GM23248 (cell line): ENCODE measurements around the gene NEUROG1. TPM values are rescaled to one million over a fixed set of nuclear protein-coding genes. Genes with fewer than 3 reads are reported as not detected.

Source experiments
- DNase-seq: peaks from one replicate; pipeline ENCODE4 v3.0.0-alpha.2; 2015
- H2AFZ ChIP-seq: fragments of 200-600 bp; sonication (generic); 2 replicates; pipeline ENCODE4 v1.6.1; 2016; ENCODE audit warnings: antibody characterized with exemption
- H3F3A ChIP-seq: fragments of 200-600 bp; sonication (generic); 2 replicates; pipeline ENCODE4 v1.6.1; 2016; ENCODE audit warnings: mild to moderate bottlenecking, antibody characterized with exemption, mixed run types; ENCODE audit not compliant: insufficient read depth
- H3K27ac ChIP-seq: fragments of 200-600 bp; sonication (generic); 2 replicates; pipeline ENCODE4 v1.5.1; 2016; ENCODE audit warnings: mild to moderate bottlenecking
- H3K27me3 ChIP-seq: fragments of 200-600 bp; sonication (generic); replicated peaks from 2 replicates; pipeline ENCODE4 v1.6.1; 2016; ENCODE audit warnings: mild to moderate bottlenecking; ENCODE audit not compliant: insufficient read depth
- H3K36me3 ChIP-seq: fragments of 200-600 bp; sonication (generic); 2 replicates; pipeline ENCODE4 v1.6.1; 2016; ENCODE audit warnings: low read depth, mild to moderate bottlenecking
- H3K4me1 ChIP-seq: fragments of 200-600 bp; sonication (generic); 2 replicates; pipeline ENCODE4 v1.6.1; 2016; ENCODE audit warnings: mild to moderate bottlenecking; ENCODE audit not compliant: insufficient read depth
- H3K4me2 ChIP-seq: fragments of 200-600 bp; sonication (generic); one replicate; pipeline ENCODE4 v1.6.1; 2016; ENCODE audit warnings: mild to moderate bottlenecking; ENCODE audit not compliant: unreplicated experiment
- H3K4me3 ChIP-seq: fragments of 200-600 bp; sonication (generic); 2 replicates; pipeline ENCODE4 v1.5.1; 2016; ENCODE audit warnings: mild to moderate bottlenecking
- H3K79me2 ChIP-seq: fragments of 200-600 bp; sonication (generic); 2 replicates; pipeline ENCODE4 v1.6.1; 2016; ENCODE audit warnings: mild to moderate bottlenecking; ENCODE audit not compliant: insufficient read depth
- H3K9ac ChIP-seq: fragments of 200-600 bp; sonication (generic); 2 replicates; pipeline ENCODE4 v1.6.1; 2016; ENCODE audit warnings: mild to moderate bottlenecking
- H3K9me2 ChIP-seq: fragments of 200-600 bp; sonication (generic); 2 replicates; pipeline ENCODE4 v1.6.1; 2016; ENCODE audit warnings: mixed run types, mild to moderate bottlenecking, moderate library complexity; ENCODE audit not compliant: insufficient read depth
- H3K9me3 ChIP-seq: fragments of 200-600 bp; sonication (generic); one replicate; pipeline ENCODE4 v1.6.1; 2017; ENCODE audit warnings: low read depth
- H4K20me1 ChIP-seq: fragments of 200-600 bp; sonication (generic); 2 replicates; pipeline ENCODE4 v1.6.0; 2016; ENCODE audit not compliant: insufficient read depth
- EZH2 ChIP-seq: fragments of 200-600 bp; sonication (generic); IDR thresholded peaks from 2 replicates; pipeline ENCODE4 v1.6.1; 2018; ENCODE audit warnings: antibody characterized with exemption, mild to moderate bottlenecking; ENCODE audit not compliant: insufficient read depth, poor library complexity, severe bottlenecking
- EZH2phosphoT487 ChIP-seq: fragments of 200-600 bp; sonication (generic); IDR thresholded peaks from 2 replicates; pipeline ENCODE4 v1.6.1; 2018; ENCODE audit warnings: antibody characterized with exemption, moderate library complexity, mild to moderate bottlenecking, low read depth; ENCODE audit not compliant: insufficient read depth
- WGBS, 2 experiments: methylation state at CpG; one replicate each; pipeline ENCODE4 v1.1.6; 2015 to 2017; ENCODE audit warnings: low lambda C conversion rate in 2 of 2, low coverage in 1 of 2; ENCODE audit errors: missing lambda C conversion rate in 2 of 2; 5-methylcytosine and 5-hydroxymethylcytosine counted together
- in situ Hi-C: fragments of 300-500 bp; cut with MboI; formaldehyde crosslinking; loops from 2 replicates; pipeline ENCODE4 v1.15.0; 2020
- polyA plus RNA-seq: library from polyadenylated mRNA; unstranded; fragments of >200 nt; fragmentation: Nextera tagmentation; extraction: Ambion mirVana; gene quantifications from 2 replicates; pipeline ENCODE4 v1.2.1, GENCODE V29; 2016
- total RNA-seq: library from RNA; depleted of rRNA; stranded (reverse); fragments of >200 nt; shearing (Covaris generic); gene quantifications from 2 replicates; pipeline ENCODE4 v1.2.3, GENCODE V29; 2014

NEUROG1 gene
- total and polyA plus RNA-seq, 2 experiments from 2014 or later, result not detected

DNA sequence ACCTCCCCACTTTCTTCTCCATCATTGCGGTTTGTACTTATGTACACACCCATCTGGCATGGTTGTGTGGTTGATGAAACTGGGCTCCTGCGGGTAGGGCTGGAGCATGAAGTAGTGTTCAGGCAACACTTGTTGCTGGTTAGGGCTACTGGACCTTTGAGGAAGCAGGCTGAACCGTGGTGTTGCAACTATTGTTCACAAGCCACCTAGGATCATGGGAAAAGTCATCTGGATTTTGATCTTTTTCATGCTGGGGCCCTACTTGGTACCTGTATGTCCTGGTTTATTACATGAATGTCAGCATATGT is 43.5 kb downstream of the NEUROG1 start:
- Histone ChIP-seq H3K4me3 (no peak overlapping the region), H2AFZ (no peak overlapping the region), H3K4me1 (peaks cover 26% of the 10 kb centered on the region), H3K9me3 (no peaks in the 10 kb centered on the region), H3K27me3 (no peaks in the 10 kb centered on the region), H3K4me2 (no peak overlapping the region), H4K20me1 (no peaks in the 10 kb centered on the region), H3K9ac (no peak overlapping the region), H3K79me2 (no peaks in the 10 kb centered on the region), H3K9me2 (no peaks in the 10 kb centered on the region), H3F3A (peaks cover 26% of the 10 kb centered on the region), H3K36me3 (no peaks in the 10 kb centered on the region), H3K27ac (no peak overlapping the region)
- no peak for DNase-seq
- in situ Hi-C loops, result no loop called here
- TF ChIP-seq EZH2phosphoT487 (no peak), EZH2 (no peak)
- 86 to 87% methylated on average over 3 of the region's 3 CpGs for WGBS, 2 experiments

- DNase-seq, result no peak
- H3K9me3 ChIP-seq, result no peaks in the 10 kb centered on the region
- no peak overlapping the region for H3K4me3 ChIP-seq
- no peak for TF ChIP-seq EZH2phosphoT487
- TF ChIP-seq EZH2, result no peak
- no peaks in the 10 kb centered on the region for H3K9me2 ChIP-seq
- no peaks in the 10 kb centered on the region for H3K27me3 ChIP-seq
- H3K27ac ChIP-seq, result no peak overlapping the region
- H2AFZ ChIP-seq, result no peak overlapping the region
- H3K36me3 ChIP-seq, result no peaks in the 10 kb centered on the region
- no peak overlapping the region for H3K9ac ChIP-seq
- in situ Hi-C loops, result no loop called here
- 83% methylated on average over 31 to 40 of the region's 40 CpGs for WGBS, 2 experiments
- H3K4me2 ChIP-seq, result no peak overlapping the region
- no peaks in the 10 kb centered on the region for H4K20me1 ChIP-seq
- H3F3A ChIP-seq, result peaks cover 26% of the 10 kb centered on the region
- no peaks in the 10 kb centered on the region for H3K79me2 ChIP-seq
- H3K4me1 ChIP-seq, result peaks cover 26% of the 10 kb centered on the region
Observed at GRCh38 chr5:135491552-135492318, 44.0 kb downstream of the NEUROG1 start.

DNA sequence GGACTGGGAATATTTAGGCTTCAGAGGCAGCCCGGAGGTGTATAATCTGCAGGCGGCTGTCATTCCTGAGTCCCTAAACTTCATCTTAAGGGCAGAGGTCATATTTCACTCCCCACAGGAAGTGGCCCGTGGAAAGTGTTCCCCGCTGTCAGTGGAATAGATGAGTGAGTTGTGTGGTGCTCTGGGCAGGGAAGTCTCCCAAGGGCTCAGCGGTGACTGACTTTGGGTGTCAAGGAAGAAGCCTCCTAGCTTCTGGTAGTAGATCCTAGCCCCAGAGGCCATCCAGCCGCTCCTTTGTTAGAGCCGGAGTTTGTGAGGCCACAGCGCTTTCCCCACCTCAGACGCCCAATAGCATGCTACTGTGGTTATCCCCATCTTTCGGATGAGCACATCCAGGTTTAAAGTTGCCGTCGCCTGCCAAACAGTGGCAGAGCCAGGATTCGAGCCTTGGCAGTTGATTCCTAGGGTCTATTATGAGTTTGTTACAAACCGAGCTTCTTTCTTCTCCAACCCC is 44.7 kb downstream of the NEUROG1 start:
- peaks cover 26% of the 10 kb centered on the region for H3F3A ChIP-seq
- in situ Hi-C loops, result no loop called here
- no peak for TF ChIP-seq EZH2
- TF ChIP-seq EZH2phosphoT487, result no peak
- H3K27ac ChIP-seq, result no peak overlapping the region
- no peaks in the 10 kb centered on the region for H3K9me3 ChIP-seq
- H3K36me3 ChIP-seq, result no peaks in the 10 kb centered on the region
- H3K9ac ChIP-seq, result no peak overlapping the region
- no peak overlapping the region for H3K4me3 ChIP-seq
- H3K4me2 ChIP-seq, result no peak overlapping the region
- H3K79me2 ChIP-seq, result no peaks in the 10 kb centered on the region
- H3K9me2 ChIP-seq, result no peaks in the 10 kb centered on the region
- WGBS, 2 experiments, result 88 to 91% methylated on average over 14 of the region's 14 CpGs
- H2AFZ ChIP-seq, result no peak overlapping the region
- DNase-seq, result no peak
- no peaks in the 10 kb centered on the region for H3K27me3 ChIP-seq
- peaks cover 26% of the 10 kb centered on the region for H3K4me1 ChIP-seq
- H4K20me1 ChIP-seq, result no peaks in the 10 kb centered on the region

DNA sequence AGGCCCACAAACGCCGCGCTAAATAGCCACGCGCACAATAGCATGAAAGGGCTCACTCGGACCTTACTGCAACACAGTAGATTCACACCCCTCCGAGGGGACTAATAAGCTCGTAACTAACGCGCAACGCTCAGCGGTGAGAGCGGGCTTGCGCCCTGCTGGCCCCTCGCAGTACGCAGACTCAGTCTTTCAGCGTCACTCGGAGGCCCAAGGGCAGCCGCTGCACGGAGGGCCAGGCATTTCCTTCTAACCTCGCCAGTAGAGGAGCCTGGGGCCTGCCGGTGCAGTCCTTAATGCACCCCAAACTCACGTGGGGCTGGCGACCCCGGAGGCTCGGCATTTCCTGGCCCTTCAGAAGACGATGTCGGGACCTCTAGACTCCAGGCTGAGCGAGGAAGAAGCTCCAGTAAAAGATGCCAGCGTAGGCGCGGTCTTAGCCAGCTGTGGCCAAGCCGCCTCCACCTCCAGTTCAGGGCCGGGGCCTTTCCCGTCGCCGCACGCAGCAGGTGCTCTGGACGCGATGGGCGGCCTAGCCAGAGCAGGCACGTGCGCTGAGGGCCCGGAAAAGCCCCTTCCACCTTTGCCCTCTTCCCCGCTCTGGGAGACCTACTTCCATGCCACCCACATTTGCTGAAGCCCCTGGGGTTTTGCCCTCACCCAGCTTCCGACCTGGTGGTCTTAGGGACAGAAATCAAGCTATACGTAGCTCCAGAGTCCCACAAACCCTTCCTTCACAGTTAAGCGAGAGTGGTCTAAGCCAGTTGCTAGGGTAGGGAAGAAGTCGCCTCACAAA is 45.3 kb downstream of the NEUROG1 start:
- no peak overlapping the region for H3K4me2 ChIP-seq
- no peaks in the 10 kb centered on the region for H4K20me1 ChIP-seq
- peaks cover 26% of the 10 kb centered on the region for H3K4me1 ChIP-seq
- no peaks in the 10 kb centered on the region for H3K27me3 ChIP-seq
- no peak overlapping the region for H3K27ac ChIP-seq
- no peaks in the 10 kb centered on the region for H3K9me3 ChIP-seq
- WGBS, 2 experiments, result 88 to 90% methylated on average over 39 to 49 of the region's 49 CpGs
- in situ Hi-C loops, result no loop called here
- H3K9me2 ChIP-seq, result no peaks in the 10 kb centered on the region
- H2AFZ ChIP-seq, result no peak overlapping the region
- H3K79me2 ChIP-seq, result no peaks in the 10 kb centered on the region
- no peaks in the 10 kb centered on the region for H3K36me3 ChIP-seq
- H3K9ac ChIP-seq, result no peak overlapping the region
- peaks cover 26% of the 10 kb centered on the region for H3F3A ChIP-seq
- no peak for DNase-seq
- TF ChIP-seq EZH2phosphoT487, result no peak
- TF ChIP-seq EZH2, result no peak
- no peak overlapping the region for H3K4me3 ChIP-seq
